Kasumi-1 (cell line): ENCODE results near the gene KIF13A.
"Not testable (repeated sequence)": the region's sequence is repeated elsewhere in the genome, so short reads cannot be mapped to it uniquely, and the experiment has no call there.

ENCODE experiments used
- DNase-seq, 2 experiments: peaks; one replicate each; lab custom pipeline; 2025; lab: John Stamatoyannopoulos, UW

The KIF13A gene

GRCh38 chr6:17932330-17932852 is 55.0 kb downstream of the KIF13A start:
- DNase-seq = no peak

GRCh38 chr6:17931227-17931626 is 56.2 kb downstream of the KIF13A start:
- no peak for DNase-seq

GRCh38 chr6:17930321-17930993 is 57.0 kb downstream of the KIF13A start:
- DNase-seq = no peak

- DNase-seq = no peak
These were observed 58.7 kb downstream of the KIF13A start for GRCh38 chr6:17928514-17929430.

GRCh38 chr6:17927705-17928104 is 59.7 kb downstream of the KIF13A start:
- no peak for DNase-seq

GRCh38 chr6:17923401-17923863 is 64.0 kb downstream of the KIF13A start:
- no peak for DNase-seq

GRCh38 chr6:17921454-17921853 is 66.0 kb downstream of the KIF13A start:
- DNase-seq = no peak

- no peak for DNase-seq
These were observed 67.9 kb downstream of the KIF13A start for GRCh38 chr6:17919496-17919895.

GRCh38 chr6:17917837-17918763 is 69.3 kb downstream of the KIF13A start:
- no peak for DNase-seq

GRCh38 chr6:17914651-17915050 is 72.8 kb downstream of the KIF13A start:
- DNase-seq = no peak

GRCh38 chr6:17912521-17912920 is 74.9 kb downstream of the KIF13A start:
- no peak for DNase-seq

GRCh38 chr6:17911656-17912055 is 75.8 kb downstream of the KIF13A start:
- DNase-seq = not testable (repeated sequence)

GRCh38 chr6:17910189-17910588 is 77.2 kb downstream of the KIF13A start:
- DNase-seq = no peak

GRCh38 chr6:17908831-17909230 is 78.6 kb downstream of the KIF13A start:
- no peak for DNase-seq

GRCh38 chr6:17907406-17908229 is 79.8 kb downstream of the KIF13A start:
- DNase-seq = peak; percentile 84 to 85

- DNase-seq = no peak
These were observed 81.5 kb downstream of the KIF13A start for GRCh38 chr6:17905611-17906592.

GRCh38 chr6:17904491-17905120 is 82.8 kb downstream of the KIF13A start:
- no peak for DNase-seq

- DNase-seq = no peak
These were observed 84.5 kb downstream of the KIF13A start for GRCh38 chr6:17902974-17903373.

GRCh38 chr6:17901493-17901892 is 85.9 kb downstream of the KIF13A start:
- DNase-seq = no peak
